ENCODE results near the gene MROH7. TPM values are rescaled to one million over a fixed set of nuclear protein-coding genes. Genes with fewer than 3 reads are reported as not detected.

MROH7 gene
- total and polyA plus RNA-seq, 2 donors from 2014 or later: 3.8 to 5.4 TPM

DNA sequence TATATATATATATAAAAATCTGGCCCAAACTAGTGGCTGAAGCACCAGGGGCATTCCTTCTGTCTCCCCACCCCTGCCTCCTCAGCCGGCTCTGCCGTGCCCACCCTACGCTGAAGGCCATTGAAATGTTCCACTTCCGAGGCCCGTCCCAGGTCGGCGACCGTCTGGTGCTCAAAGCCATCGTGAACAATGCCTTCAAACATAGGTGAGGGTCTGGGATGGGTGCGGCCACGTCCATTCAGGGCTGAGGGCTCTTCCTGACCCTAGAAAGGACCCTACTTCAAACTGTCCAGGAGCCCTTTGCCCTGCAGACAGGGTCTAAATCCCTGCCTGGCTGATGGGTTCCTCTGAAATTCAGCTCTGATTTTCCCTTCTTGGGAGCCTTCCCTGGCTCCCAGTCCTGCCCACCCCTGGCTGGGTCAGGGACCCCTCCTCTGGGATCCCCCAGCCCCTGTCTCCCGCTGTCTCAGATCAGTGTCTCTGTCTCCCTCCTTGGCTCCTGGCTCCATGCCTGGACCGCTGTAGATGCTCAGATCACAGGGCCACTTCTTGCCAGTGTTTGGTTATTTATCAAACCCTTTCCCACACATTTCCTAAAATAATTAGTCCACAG lies 42.3 kb upstream of the MROH7 start:
- no peaks in the 10 kb centered on the region for H3K27me3 ChIP-seq (ENCODE audit: control insufficient read depth, insufficient read depth, low read length)
- FAIRE-seq (no peak), DNase-seq (no peak)
- intact Hi-C loops (cut with DNase I): no loop called here
- TF ChIP-seq, protein P1, sequence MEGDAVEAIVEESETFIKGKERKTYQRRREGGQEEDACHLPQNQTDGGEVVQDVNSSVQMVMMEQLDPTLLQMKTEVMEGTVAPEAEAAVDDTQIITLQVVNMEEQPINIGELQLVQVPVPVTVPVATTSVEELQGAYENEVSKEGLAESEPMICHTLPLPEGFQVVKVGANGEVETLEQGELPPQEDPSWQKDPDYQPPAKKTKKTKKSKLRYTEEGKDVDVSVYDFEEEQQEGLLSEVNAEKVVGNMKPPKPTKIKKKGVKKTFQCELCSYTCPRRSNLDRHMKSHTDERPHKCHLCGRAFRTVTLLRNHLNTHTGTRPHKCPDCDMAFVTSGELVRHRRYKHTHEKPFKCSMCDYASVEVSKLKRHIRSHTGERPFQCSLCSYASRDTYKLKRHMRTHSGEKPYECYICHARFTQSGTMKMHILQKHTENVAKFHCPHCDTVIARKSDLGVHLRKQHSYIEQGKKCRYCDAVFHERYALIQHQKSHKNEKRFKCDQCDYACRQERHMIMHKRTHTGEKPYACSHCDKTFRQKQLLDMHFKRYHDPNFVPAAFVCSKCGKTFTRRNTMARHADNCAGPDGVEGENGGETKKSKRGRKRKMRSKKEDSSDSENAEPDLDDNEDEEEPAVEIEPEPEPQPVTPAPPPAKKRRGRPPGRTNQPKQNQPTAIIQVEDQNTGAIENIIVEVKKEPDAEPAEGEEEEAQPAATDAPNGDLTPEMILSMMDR (IDR thresholded peaks at IDR 0.05; ENCODE audit: borderline replicate concordance, extremely low read depth, insufficient read depth): no peak
- peaks cover 3 to 25% (median 9%) of the 10 kb centered on the region in 3 donors for H3K4me1 ChIP-seq (ENCODE audit: control insufficient read depth in 2 of 3, insufficient read depth in 2 of 3, low read depth in 1 of 3, low read length in 3 of 3)
- H3K27ac ChIP-seq (ENCODE audit: low read depth in 2 of 2, low read length in 2 of 2): peak overlapping the region; percentile 34 to 41
- H3K36me3 ChIP-seq (ENCODE audit: control insufficient read depth in 2 of 3, insufficient read depth in 3 of 3, low read length in 3 of 3): peaks cover 0 to 17% (median 0%) of the 10 kb centered on the region in 3 donors
- H3K4me3 ChIP-seq (ENCODE audit: low read length in 3 of 3): no peak overlapping the region
- H3K9me3 ChIP-seq (ENCODE audit: control insufficient read depth in 2 of 3, insufficient read depth in 1 of 3, low read length in 3 of 3): no peaks in the 10 kb centered on the region
- no peak overlapping the region for H3K9ac ChIP-seq (ENCODE audit: low read length in 3 of 3)

- H3K4me3 ChIP-seq (ENCODE audit: low read length in 3 of 3): peak overlapping the region in 1 of 3 donors; percentile 27
- H3K36me3 ChIP-seq (ENCODE audit: control insufficient read depth in 2 of 3, insufficient read depth in 3 of 3, low read length in 3 of 3): peaks cover 0 to 24% (median 5%) of the 10 kb centered on the region in 3 donors
- no peaks in the 10 kb centered on the region for H3K9me3 ChIP-seq (ENCODE audit: control insufficient read depth in 2 of 3, insufficient read depth in 1 of 3, low read length in 3 of 3)
- no peaks in the 10 kb centered on the region for H3K27me3 ChIP-seq (ENCODE audit: control insufficient read depth, insufficient read depth, low read length)
- intact Hi-C loops (cut with DNase I): no loop called here
- FAIRE-seq (no peak), DNase-seq (peak in 4 of 5 donors; percentile 82 to 88 (median 84))
- TF ChIP-seq, protein P1 (IDR thresholded peaks at IDR 0.05; ENCODE audit: borderline replicate concordance, extremely low read depth, insufficient read depth): no peak
- H3K27ac ChIP-seq (ENCODE audit: low read depth in 2 of 2, low read length in 2 of 2): peak overlapping the region; percentile 5 to 86
- H3K4me1 ChIP-seq (ENCODE audit: control insufficient read depth in 2 of 3, insufficient read depth in 2 of 3, low read depth in 1 of 3, low read length in 3 of 3): peaks cover 3 to 25% (median 9%) of the 10 kb centered on the region in 3 donors
- H3K9ac ChIP-seq (ENCODE audit: low read length in 3 of 3): no peak overlapping the region
Measured at GRCh38 chr1:54600947-54601721, 40.5 kb upstream of the MROH7 start.

DNA sequence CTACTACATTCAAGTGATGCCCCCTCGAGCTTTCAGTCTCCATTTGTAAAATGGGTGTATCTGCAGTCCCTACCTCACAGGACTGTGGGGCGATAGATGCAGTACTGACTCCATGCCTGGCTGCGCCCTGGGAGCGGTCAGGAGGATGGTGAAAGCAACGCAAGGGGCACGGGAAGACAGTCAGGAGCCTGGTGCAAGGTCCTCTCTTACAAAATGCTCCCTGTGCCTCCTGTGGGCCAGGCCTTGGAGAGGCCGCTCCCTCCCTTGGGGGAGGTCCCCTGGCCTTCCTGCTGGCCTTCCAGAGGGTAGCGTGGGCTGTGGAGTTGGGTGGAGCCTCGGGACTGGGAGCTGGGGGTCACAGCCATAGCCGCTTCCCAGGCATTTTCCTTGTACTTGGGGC lies 39.9 kb upstream of the MROH7 start:
- no peak for FAIRE-seq
- Histone ChIP-seq H3K9ac (ENCODE audit: low read length in 3 of 3) (peak overlapping the region in 1 of 3 donors; percentile 15), H3K4me1 (ENCODE audit: control insufficient read depth in 2 of 3, insufficient read depth in 2 of 3, low read depth in 1 of 3, low read length in 3 of 3) (peaks cover 3 to 25% (median 9%) of the 10 kb centered on the region in 3 donors), H3K4me3 (ENCODE audit: low read length in 3 of 3) (peak overlapping the region in 1 of 3 donors; percentile 52), H3K27me3 (ENCODE audit: control insufficient read depth, insufficient read depth, low read length) (no peaks in the 10 kb centered on the region), H3K36me3 (ENCODE audit: control insufficient read depth in 2 of 3, insufficient read depth in 3 of 3, low read length in 3 of 3) (peaks cover 0 to 26% (median 6%) of the 10 kb centered on the region in 3 donors), H3K27ac (ENCODE audit: low read depth in 2 of 2, low read length in 2 of 2) (peak overlapping the region; percentile 62 to 86), H3K9me3 (ENCODE audit: control insufficient read depth in 2 of 3, insufficient read depth in 1 of 3, low read length in 3 of 3) (no peaks in the 10 kb centered on the region)
- TF ChIP-seq, protein P1 (IDR thresholded peaks at IDR 0.05; ENCODE audit: borderline replicate concordance, extremely low read depth, insufficient read depth): peak; percentile 6
- peak in 3 of 5 donors; percentile 31 to 64 (median 42) for DNase-seq
- intact Hi-C loops (cut with DNase I): no loop called here
